ENCODE data around the gene ZRSR2. TPM values are rescaled to one million over a fixed set of nuclear protein-coding genes. Genes with fewer than 3 reads are reported as not detected.

ZRSR2 gene
- total RNA-seq, 1 donor from 2014 or later = 19.8 TPM

GRCh38 chrX:15856222-15856587 lies 65.9 kb downstream of the ZRSR2 start:
- TF ChIP-seq, protein P1, sequence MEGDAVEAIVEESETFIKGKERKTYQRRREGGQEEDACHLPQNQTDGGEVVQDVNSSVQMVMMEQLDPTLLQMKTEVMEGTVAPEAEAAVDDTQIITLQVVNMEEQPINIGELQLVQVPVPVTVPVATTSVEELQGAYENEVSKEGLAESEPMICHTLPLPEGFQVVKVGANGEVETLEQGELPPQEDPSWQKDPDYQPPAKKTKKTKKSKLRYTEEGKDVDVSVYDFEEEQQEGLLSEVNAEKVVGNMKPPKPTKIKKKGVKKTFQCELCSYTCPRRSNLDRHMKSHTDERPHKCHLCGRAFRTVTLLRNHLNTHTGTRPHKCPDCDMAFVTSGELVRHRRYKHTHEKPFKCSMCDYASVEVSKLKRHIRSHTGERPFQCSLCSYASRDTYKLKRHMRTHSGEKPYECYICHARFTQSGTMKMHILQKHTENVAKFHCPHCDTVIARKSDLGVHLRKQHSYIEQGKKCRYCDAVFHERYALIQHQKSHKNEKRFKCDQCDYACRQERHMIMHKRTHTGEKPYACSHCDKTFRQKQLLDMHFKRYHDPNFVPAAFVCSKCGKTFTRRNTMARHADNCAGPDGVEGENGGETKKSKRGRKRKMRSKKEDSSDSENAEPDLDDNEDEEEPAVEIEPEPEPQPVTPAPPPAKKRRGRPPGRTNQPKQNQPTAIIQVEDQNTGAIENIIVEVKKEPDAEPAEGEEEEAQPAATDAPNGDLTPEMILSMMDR (IDR thresholded peaks at IDR 0.05) = no peak
- Mint-ChIP-seq H3K36me3 (ENCODE audit: low read depth) (peaks cover 8% of the 10 kb centered on the region), H3K4me1 (peaks cover 21% of the 10 kb centered on the region), H3K4me3 (peak overlapping the region; percentile 58), H3K27ac (peak overlapping the region; percentile 98), H3K27me3 (no peaks in the 10 kb centered on the region), H3K9me3 (no peaks in the 10 kb centered on the region)
- ChIA-PET CTCF (no interaction called here), POLR2A (interaction anchor here (1.2 to 2.5 kb wide), 9 partner anchors 47 to 863 kb away, joined by 3 to 36 read pairs (median 11); partner anchors contain the start of genes CA5B, SYAP1 and ZRSR2)
- intact Hi-C loops (cut with micrococcal nuclease) = no loop called here
- no peak for DNase-seq
- ATAC-seq (ENCODE audit: low read depth) = no peak

DNA sequence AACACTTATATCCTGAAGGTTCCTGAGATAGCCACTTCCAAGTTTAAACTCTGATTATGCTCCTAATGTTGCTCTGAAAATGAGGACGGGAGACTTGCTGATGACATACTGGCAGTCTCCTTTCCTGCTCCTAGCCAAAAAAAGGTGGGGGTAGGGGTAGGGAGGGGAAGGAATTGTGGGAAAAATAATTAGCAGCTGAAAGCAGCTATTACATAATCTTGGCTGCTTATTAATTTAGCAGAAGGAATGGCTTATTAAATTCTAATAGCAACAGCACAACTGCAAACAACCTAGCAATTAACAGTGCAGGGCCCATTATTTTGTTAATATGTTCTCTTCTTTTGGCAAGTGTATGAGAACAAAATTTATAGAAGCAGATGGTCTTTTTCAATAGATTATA lies 66.4 kb downstream of the ZRSR2 start:
- H3K9me3 Mint-ChIP-seq = no peaks in the 10 kb centered on the region
- CTCF ChIA-PET = no interaction called here
- peak overlapping the region; percentile 58 for H3K4me3 Mint-ChIP-seq
- TF ChIP-seq, protein P1 (IDR thresholded peaks at IDR 0.05) = no peak
- peaks cover 21% of the 10 kb centered on the region for H3K4me1 Mint-ChIP-seq
- DNase-seq = no peak
- H3K36me3 Mint-ChIP-seq (ENCODE audit: low read depth) = peaks cover 5% of the 10 kb centered on the region
- POLR2A ChIA-PET = interaction anchor here (1.2 to 2.5 kb wide), 4 partner anchors 46 to 863 kb away, joined by 3 to 36 read pairs (median 15); partner anchors contain the start of genes SYAP1 and ZRSR2
- intact Hi-C loops (cut with micrococcal nuclease) = no loop called here
- peak overlapping the region; percentile 98 for H3K27ac Mint-ChIP-seq
- ATAC-seq (ENCODE audit: low read depth) = no peak
- H3K27me3 Mint-ChIP-seq = no peaks in the 10 kb centered on the region

DNA sequence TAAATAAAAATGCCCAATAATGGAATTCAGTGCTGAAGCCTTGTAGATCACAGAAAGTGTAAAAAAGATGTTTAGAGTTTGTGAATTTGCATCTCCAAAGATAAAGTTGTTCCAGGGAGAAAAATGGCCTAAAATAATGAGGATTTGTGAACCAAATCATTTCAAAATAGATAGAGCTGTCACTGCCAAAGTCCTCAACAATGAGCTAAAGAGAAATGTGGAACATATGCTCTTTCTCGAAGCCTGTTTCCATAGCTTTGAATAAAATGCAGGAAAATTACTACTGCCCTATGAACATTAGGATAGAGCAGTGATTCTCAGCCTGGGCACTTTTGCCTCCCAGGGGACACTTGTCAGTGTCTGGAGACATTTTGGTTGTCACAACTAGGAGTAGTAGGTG lies 67.8 kb downstream of the ZRSR2 start:
- intact Hi-C loops (cut with micrococcal nuclease) = no loop called here
- H3K9me3 Mint-ChIP-seq = no peaks in the 10 kb centered on the region
- H3K27me3 Mint-ChIP-seq = no peaks in the 10 kb centered on the region
- POLR2A ChIA-PET = no interaction called here
- no peak overlapping the region for H3K4me3 Mint-ChIP-seq
- H3K4me1 Mint-ChIP-seq = peaks cover 16% of the 10 kb centered on the region
- DNase-seq (no peak), ATAC-seq (ENCODE audit: low read depth) (no peak)
- H3K27ac Mint-ChIP-seq = no peak overlapping the region
- CTCF ChIA-PET = no interaction called here
- TF ChIP-seq, protein P1 (IDR thresholded peaks at IDR 0.05) = no peak
- H3K36me3 Mint-ChIP-seq (ENCODE audit: low read depth) = peaks cover 2% of the 10 kb centered on the region

GRCh38 chrX:15860921-15861320 lies 70.6 kb downstream of the ZRSR2 start:
- no peaks in the 10 kb centered on the region for H3K36me3 Mint-ChIP-seq (ENCODE audit: low read depth)
- CTCF ChIA-PET = no interaction called here
- H3K27ac Mint-ChIP-seq = no peak overlapping the region
- no peak overlapping the region for H3K4me3 Mint-ChIP-seq
- ATAC-seq (ENCODE audit: low read depth) (no peak), DNase-seq (no peak)
- H3K27me3 Mint-ChIP-seq = no peaks in the 10 kb centered on the region
- POLR2A ChIA-PET = no interaction called here
- TF ChIP-seq, protein P1 (IDR thresholded peaks at IDR 0.05) = no peak
- H3K4me1 Mint-ChIP-seq = peaks cover 7% of the 10 kb centered on the region
- no peaks in the 10 kb centered on the region for H3K9me3 Mint-ChIP-seq
- intact Hi-C loops (cut with micrococcal nuclease) = no loop called here

- no peaks in the 10 kb centered on the region for H3K9me3 Mint-ChIP-seq
- H3K27ac Mint-ChIP-seq = no peak overlapping the region
- no peak overlapping the region for H3K4me3 Mint-ChIP-seq
- DNase-seq (no peak), ATAC-seq (ENCODE audit: low read depth) (no peak)
- intact Hi-C loops (cut with micrococcal nuclease) = no loop called here
- TF ChIP-seq, protein P1 (IDR thresholded peaks at IDR 0.05) = no peak
- ChIA-PET CTCF (no interaction called here), POLR2A (no interaction called here)
- no peaks in the 10 kb centered on the region for H3K36me3 Mint-ChIP-seq (ENCODE audit: low read depth)
- no peaks in the 10 kb centered on the region for H3K4me1 Mint-ChIP-seq
- no peaks in the 10 kb centered on the region for H3K27me3 Mint-ChIP-seq
These were observed 73.7 kb downstream of the ZRSR2 start for GRCh38 chrX:15864023-15864422.
